ENCODE data around the gene MAP4K3. TPM values are rescaled to one million over a fixed set of nuclear protein-coding genes. Genes with fewer than 3 reads are reported as not detected.
A peak's percentile ranks its signal among the peaks of the same experiment; 100 is the strongest.

The MAP4K3 gene
- total RNA-seq, 2 experiments from 2014 or later = 12.4 to 17.5 TPM

GRCh38 chr2:39435741-39436591 lies 1.1 kb downstream of the MAP4K3 start:
- Histone ChIP-seq H3K9me2 (ENCODE audit: insufficient read depth, low read length) (no peaks in the 10 kb centered on the region), H3K9me3 (ENCODE audit: low read length) (no peaks in the 10 kb centered on the region), H2AFZ (ENCODE audit: low read length) (peak overlapping the region; percentile 77), H3K27ac (ENCODE audit: low read depth, low read length, poor library complexity, severe bottlenecking) (peak overlapping the region; percentile 61), H3K4me1 (ENCODE audit: insufficient read depth, low read length, poor library complexity, severe bottlenecking) (peaks cover 32% of the 10 kb centered on the region), H3K4me3 (ENCODE audit: low read depth, low read length, poor library complexity, severe bottlenecking) (peak overlapping the region; percentile 87), H3K36me3 (ENCODE audit: insufficient read depth, low read length) (no peaks in the 10 kb centered on the region), H3K79me2 (ENCODE audit: insufficient read depth, low read depth, low read length) (peaks cover 54% of the 10 kb centered on the region), H4K20me1 (ENCODE audit: insufficient read depth, low read length) (peaks cover 16% of the 10 kb centered on the region), H3K4me2 (ENCODE audit: low read length) (peak overlapping the region; percentile 88)
- peak; percentile 23 for DNase-seq (ENCODE audit: low spot score)
- TF ChIP-seq EZH2phosphoT487 (IDR thresholded peaks at IDR 0.05; ENCODE audit: borderline replicate concordance, low read depth, low read length) (no peak), CTCF (conservative IDR thresholded peaks at IDR 0.05; ENCODE audit: low read length) (no peak)
- CTCF ChIA-PET (ENCODE audit: unreplicated experiment) = no interaction called here
- POLR2A ChIA-PET = interaction anchor here (0.7 to 0.8 kb wide), 2 partner anchors 13 to 34 kb away, joined by 3 read pairs; no protein-coding TSS in a partner anchor
- intact Hi-C loops (cut with micrococcal nuclease; ENCODE audit: unreplicated experiment) = loop anchor here (2.0 to 5.0 kb wide), 3 partner anchors 35 to 309 kb away; no protein-coding TSS in a partner anchor
- BruUV-seq (replicated peaks) = TSS peak; percentile 57

- no peak for TF ChIP-seq EZH2phosphoT487 (IDR thresholded peaks at IDR 0.05; ENCODE audit: borderline replicate concordance, low read depth, low read length)
- no peak for TF ChIP-seq CTCF (conservative IDR thresholded peaks at IDR 0.05; ENCODE audit: low read length)
- intact Hi-C loops (cut with micrococcal nuclease; ENCODE audit: unreplicated experiment) = loop anchor here (5.0 kb wide), 1 partner anchor 308 kb away; no protein-coding TSS in a partner anchor
- peak overlapping the region; percentile 88 for H3K4me2 ChIP-seq (ENCODE audit: low read length)
- H3K9me3 ChIP-seq (ENCODE audit: low read length) = no peaks in the 10 kb centered on the region
- peak overlapping the region; percentile 87 for H3K4me3 ChIP-seq (ENCODE audit: low read depth, low read length, poor library complexity, severe bottlenecking)
- BruUV-seq (replicated peaks) = no TSS peak
- POLR2A ChIA-PET = interaction anchor here (0.6 kb wide), 1 partner anchor 44 kb away, joined by 3 read pairs; no protein-coding TSS in a partner anchor
- H2AFZ ChIP-seq (ENCODE audit: low read length) = no peak overlapping the region
- peaks cover 61% of the 10 kb centered on the region for H3K79me2 ChIP-seq (ENCODE audit: insufficient read depth, low read depth, low read length)
- no peaks in the 10 kb centered on the region for H3K9me2 ChIP-seq (ENCODE audit: insufficient read depth, low read length)
- H3K36me3 ChIP-seq (ENCODE audit: insufficient read depth, low read length) = no peaks in the 10 kb centered on the region
- H4K20me1 ChIP-seq (ENCODE audit: insufficient read depth, low read length) = peaks cover 16% of the 10 kb centered on the region
- no peak overlapping the region for H3K27ac ChIP-seq (ENCODE audit: low read depth, low read length, poor library complexity, severe bottlenecking)
- DNase-seq (ENCODE audit: low spot score) = no peak
- CTCF ChIA-PET (ENCODE audit: unreplicated experiment) = no interaction called here
- H3K4me1 ChIP-seq (ENCODE audit: insufficient read depth, low read length, poor library complexity, severe bottlenecking) = peaks cover 32% of the 10 kb centered on the region
Observed at GRCh38 chr2:39435234-39435633, 1.9 kb downstream of the MAP4K3 start.
